MCF 10A (cell line): Measurements from ENCODE around the gene EMILIN1. TPM values are rescaled to one million over a fixed set of nuclear protein-coding genes. Genes with fewer than 3 reads are reported as not detected.

Experiments
- BruUV-seq: library from RNA; stranded (reverse); fragments of 400-500 nt; replicated peaks from 2 replicates; lab custom pipeline; 2021; lab: Mats Ljungman, UMichigan
- CTCF ChIA-PET: fragments of 300-600 bp; sonication (Branson Sonifier 250); formaldehyde crosslinking; extraction: SDS; loops from one replicate; lab custom pipeline; 2021; ENCODE audit warnings: antibody characterized with exemption, inconsistent platforms; lab: Yijun Ruan, JAX
- POLR2A ChIA-PET: fragments of 300-600, 350-650 bp; sonication (Branson Sonifier 250); formaldehyde crosslinking; extraction: SDS; loops from one replicate; lab custom pipeline; 2020; ENCODE audit warnings: antibody characterized with exemption, inconsistent platforms; lab: Yijun Ruan, JAX
- DNase-seq: peaks from one replicate; pipeline ENCODE4 v3.0.0-alpha.2; 2018; ENCODE audit not compliant: unreplicated experiment
- H3K27ac Mint-ChIP-seq: one replicate; pipeline ENCODE4 v1.8.0; 2022; ENCODE audit warnings: mild to moderate bottlenecking, low read depth, mixed read lengths; ENCODE audit not compliant: unreplicated experiment
- H3K27me3 Mint-ChIP-seq: one replicate; pipeline ENCODE4 v1.8.0; 2022; ENCODE audit warnings: mixed read lengths; ENCODE audit not compliant: insufficient read depth, unreplicated experiment
- H3K36me3 Mint-ChIP-seq: one replicate; pipeline ENCODE4 v1.8.0; 2022; ENCODE audit warnings: mild to moderate bottlenecking, moderate library complexity, mixed read lengths; ENCODE audit not compliant: insufficient read depth, unreplicated experiment
- H3K4me1 Mint-ChIP-seq: one replicate; pipeline ENCODE4 v1.8.0; 2022; ENCODE audit warnings: mixed read lengths; ENCODE audit not compliant: insufficient read depth, unreplicated experiment
- H3K4me3 Mint-ChIP-seq: one replicate; pipeline ENCODE4 v1.8.0; 2022; ENCODE audit warnings: mild to moderate bottlenecking, moderate library complexity, mixed read lengths; ENCODE audit not compliant: unreplicated experiment
- H3K9me3 Mint-ChIP-seq: one replicate; pipeline ENCODE4 v1.8.0; 2022; ENCODE audit warnings: mixed read lengths; ENCODE audit not compliant: unreplicated experiment
- CTCF ChIP-seq: fragments of 200-600 bp; IDR thresholded peaks from one replicate; pipeline ENCODE4 v1.8.0; 2022; ENCODE audit warnings: antibody characterized with exemption, mild to moderate bottlenecking; ENCODE audit not compliant: unreplicated experiment
- intact Hi-C: fragments of 100-400 bp; cut with micrococcal nuclease; formaldehyde crosslinking; loops from 2 replicates; pipeline ENCODE4 v1.14.1; 2022
- total RNA-seq: library from RNA; stranded (reverse); gene quantifications from 2 replicates; pipeline ENCODE4 v1.2.3, GENCODE V29; 2022

The EMILIN1 gene
- total RNA-seq, 1 experiment from 2014 or later, result 0.21 TPM

GRCh38 chr2:27099334-27099955, 21.0 kb downstream of the EMILIN1 start:
- H3K4me1 Mint-ChIP-seq, result no peaks in the 10 kb centered on the region
- H3K27ac Mint-ChIP-seq, result no peak overlapping the region
- ChIA-PET POLR2A (interaction anchor here (2.8 kb wide), 1 partner anchor 92 kb away, joined by 9 read pairs; no protein-coding TSS in a partner anchor), CTCF (interaction anchor here (0.6 to 10.4 kb wide), 23 partner anchors 8 to 209 kb away, joined by 3 to 96 read pairs (median 4); partner anchors contain the start of genes ATRAID, SLC5A6, TRIM54 and UCN)
- no TSS peak for BruUV-seq
- no peaks in the 10 kb centered on the region for H3K9me3 Mint-ChIP-seq
- no peak for TF ChIP-seq CTCF
- intact Hi-C loops, result no loop called here
- H3K27me3 Mint-ChIP-seq, result no peaks in the 10 kb centered on the region
- no peaks in the 10 kb centered on the region for H3K36me3 Mint-ChIP-seq
- DNase-seq, result no peak
- no peak overlapping the region for H3K4me3 Mint-ChIP-seq

- Mint-ChIP-seq H3K4me3 (no peak overlapping the region), H3K4me1 (no peaks in the 10 kb centered on the region), H3K36me3 (no peaks in the 10 kb centered on the region), H3K9me3 (no peaks in the 10 kb centered on the region), H3K27me3 (no peaks in the 10 kb centered on the region), H3K27ac (no peak overlapping the region)
- no peak for DNase-seq
- intact Hi-C loops, result no loop called here
- CTCF ChIA-PET, result interaction anchor here (0.7 to 10.4 kb wide), 15 partner anchors 9 to 208 kb away, joined by 3 to 96 read pairs (median 4); partner anchors contain the start of genes ATRAID, SLC5A6, TRIM54 and UCN
- TF ChIP-seq CTCF, result no peak
- POLR2A ChIA-PET, result interaction anchor here (2.8 kb wide), 1 partner anchor 92 kb away, joined by 9 read pairs; no protein-coding TSS in a partner anchor
- BruUV-seq, result no TSS peak
Measured at GRCh38 chr2:27100036-27100435, 21.6 kb downstream of the EMILIN1 start.

- ChIA-PET POLR2A (no interaction called here), CTCF (interaction anchor here (0.9 to 10.4 kb wide), 4 partner anchors 89 to 201 kb away, joined by 4 to 96 read pairs (median 28); partner anchors contain the start of gene TRIM54)
- no TSS peak for BruUV-seq
- Mint-ChIP-seq H3K9me3 (no peaks in the 10 kb centered on the region), H3K4me3 (no peak overlapping the region), H3K27me3 (no peaks in the 10 kb centered on the region), H3K27ac (no peak overlapping the region), H3K36me3 (no peaks in the 10 kb centered on the region), H3K4me1 (no peaks in the 10 kb centered on the region)
- intact Hi-C loops, result no loop called here
- TF ChIP-seq CTCF, result no peak
- DNase-seq, result no peak
Measured at GRCh38 chr2:27102329-27102728, 23.9 kb downstream of the EMILIN1 start.

GRCh38 chr2:27105981-27106380, 27.6 kb downstream of the EMILIN1 start:
- CTCF ChIA-PET, result interaction anchor here (1.1 to 2.5 kb wide), 4 partner anchors 10 to 197 kb away, joined by 3 to 13 read pairs (median 4); partner anchors contain the start of gene KHK
- H3K4me1 Mint-ChIP-seq, result no peaks in the 10 kb centered on the region
- H3K27ac Mint-ChIP-seq, result no peak overlapping the region
- TF ChIP-seq CTCF, result no peak
- peaks cover 9% of the 10 kb centered on the region for H3K36me3 Mint-ChIP-seq
- H3K4me3 Mint-ChIP-seq, result no peak overlapping the region
- H3K27me3 Mint-ChIP-seq, result no peaks in the 10 kb centered on the region
- intact Hi-C loops, result no loop called here
- H3K9me3 Mint-ChIP-seq, result no peaks in the 10 kb centered on the region
- no TSS peak for BruUV-seq
- POLR2A ChIA-PET, result interaction anchor here (0.7 to 1.4 kb wide), 4 partner anchors 8 to 266 kb away, joined by 3 to 4 read pairs (median 3); partner anchors contain the start of gene PREB
- DNase-seq, result no peak
